Measurements from ENCODE around the gene PON2.

PON2 gene

DNA sequence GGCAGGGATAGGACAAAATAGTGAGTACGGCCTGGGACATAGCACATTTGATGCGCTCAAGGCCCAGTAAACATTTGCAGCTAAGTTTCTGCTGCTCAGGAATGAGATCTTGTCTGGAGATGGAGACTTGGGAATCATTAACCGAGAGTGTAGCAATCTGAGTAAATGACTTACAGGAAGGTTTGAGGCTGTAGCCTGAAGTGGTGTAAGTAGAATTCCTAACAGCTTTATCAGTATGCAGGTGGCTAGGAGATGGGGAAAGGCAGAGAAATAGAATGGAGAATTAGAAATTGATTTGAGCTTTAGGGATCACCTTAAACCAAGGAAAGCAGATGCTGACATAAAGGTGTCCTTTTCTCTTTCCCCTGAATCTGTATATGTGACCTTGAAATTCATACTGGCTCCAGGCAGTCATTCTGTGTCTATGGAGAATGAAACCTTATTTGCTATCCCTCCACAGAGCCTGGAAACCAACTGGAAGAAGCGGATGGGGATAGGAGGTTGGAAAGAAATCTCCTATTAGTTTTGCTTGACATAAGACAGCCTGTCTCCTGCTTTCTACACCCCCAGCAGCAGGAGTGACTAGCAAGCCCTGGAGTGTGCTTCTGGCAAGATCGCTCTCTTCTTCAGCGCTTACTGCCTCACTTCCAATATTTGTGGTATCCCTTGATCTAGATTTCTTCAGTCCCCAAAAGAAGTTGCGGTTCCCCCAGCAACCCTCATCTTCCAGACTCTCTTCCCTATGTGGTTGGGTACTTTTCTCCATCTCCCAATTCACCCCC is 6.4 kb upstream of the PON2 start:
- DNase-seq: no peak

DNA sequence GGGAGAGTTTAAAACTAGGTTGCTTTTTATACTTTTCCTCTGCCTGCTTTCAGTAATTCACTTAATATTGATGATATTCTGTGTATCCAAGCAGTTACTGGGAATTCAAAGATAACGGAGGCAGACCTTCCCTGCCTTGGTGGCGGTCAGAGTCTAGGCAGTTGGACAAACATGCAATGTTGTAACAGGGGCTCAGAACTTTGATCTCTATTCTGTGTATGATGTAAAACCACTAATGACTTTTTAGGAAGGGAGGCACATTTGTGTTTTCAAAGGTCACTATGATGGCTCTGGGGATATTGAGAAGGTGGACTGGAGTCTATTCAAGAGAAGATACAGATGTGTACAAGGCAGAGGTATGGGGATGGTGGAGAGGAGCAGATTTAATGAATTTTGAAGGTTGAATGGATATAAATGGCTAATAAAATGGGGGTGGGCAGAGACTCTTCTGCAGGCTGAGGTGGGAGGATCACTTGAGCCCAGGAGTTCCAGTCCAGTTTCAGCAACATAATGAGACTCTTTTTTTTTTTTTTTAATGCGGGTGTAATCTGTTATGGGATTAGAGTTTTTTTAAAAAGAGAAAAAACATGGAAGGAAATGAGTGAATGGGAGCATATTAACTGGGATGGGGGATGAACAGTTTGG is 5.7 kb upstream of the PON2 start:
- no peak for DNase-seq

DNA sequence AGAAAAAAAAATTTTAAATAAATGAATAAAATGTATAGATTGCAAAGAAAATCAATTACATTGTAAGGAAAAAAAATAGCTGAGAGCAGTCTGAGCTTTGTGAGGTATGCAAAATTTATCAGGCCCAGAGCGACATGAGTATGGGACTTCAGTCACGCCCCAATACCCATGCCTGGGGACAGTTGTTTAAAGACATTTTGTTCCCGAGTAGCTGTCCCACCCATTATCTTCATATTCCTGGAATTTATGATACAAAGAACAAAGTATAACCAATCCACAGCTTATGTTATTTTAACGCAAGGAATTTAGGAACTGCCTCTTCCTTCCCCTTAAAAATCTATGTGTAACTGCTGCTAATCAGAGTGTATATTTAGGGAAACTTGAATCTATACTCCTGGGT is 1.6 kb upstream of the PON2 start:
- DNase-seq: no peak

DNA sequence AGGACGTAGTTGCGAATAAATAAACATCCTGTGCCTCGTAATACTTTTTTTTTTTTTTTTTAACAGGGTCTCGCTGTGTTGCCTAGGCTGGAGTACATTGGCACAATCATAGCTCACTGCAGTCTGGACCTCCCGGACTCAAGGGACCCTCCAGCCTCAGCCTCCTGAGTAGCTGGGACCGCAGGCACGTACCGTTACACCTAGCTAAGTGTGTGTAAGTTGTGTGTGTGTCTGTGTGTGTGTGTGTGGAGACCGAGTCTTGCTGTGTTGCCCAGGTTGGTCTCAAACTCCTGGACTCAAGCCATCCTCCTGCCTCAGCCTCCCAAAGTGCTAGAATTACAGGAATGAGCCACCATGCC is 573 bp upstream of the PON2 start:
- DNase-seq: no peak

DNA sequence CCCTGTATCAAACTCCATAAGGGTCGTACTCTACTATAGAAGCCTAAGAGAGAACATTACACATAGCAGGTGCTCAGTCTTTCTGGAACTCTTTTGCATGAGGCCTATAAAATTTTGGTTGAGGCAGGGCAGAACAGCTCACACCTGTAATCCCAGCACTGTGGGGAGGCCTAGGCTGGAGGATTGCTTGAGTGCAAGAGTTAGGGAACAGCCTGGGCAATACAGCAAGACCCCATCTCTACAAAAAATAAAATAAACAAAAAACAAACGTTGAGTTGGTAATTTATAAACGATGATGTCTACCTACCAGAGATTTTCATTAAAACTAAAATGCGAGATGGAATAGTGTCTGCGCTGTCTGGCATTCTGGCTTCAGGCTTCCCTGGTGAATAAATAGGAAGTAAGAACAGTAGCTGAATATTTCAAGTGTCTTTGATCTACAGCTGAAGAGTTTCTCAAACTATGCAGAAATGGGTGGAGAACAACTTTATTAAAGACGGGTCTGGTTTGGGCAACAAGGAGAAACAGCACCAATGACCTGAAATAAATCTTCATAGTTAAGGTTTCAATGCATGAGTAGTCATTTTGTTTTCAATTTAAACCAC is 774 bp downstream of the PON2 start:
- peak; percentile 44 for DNase-seq

DNA sequence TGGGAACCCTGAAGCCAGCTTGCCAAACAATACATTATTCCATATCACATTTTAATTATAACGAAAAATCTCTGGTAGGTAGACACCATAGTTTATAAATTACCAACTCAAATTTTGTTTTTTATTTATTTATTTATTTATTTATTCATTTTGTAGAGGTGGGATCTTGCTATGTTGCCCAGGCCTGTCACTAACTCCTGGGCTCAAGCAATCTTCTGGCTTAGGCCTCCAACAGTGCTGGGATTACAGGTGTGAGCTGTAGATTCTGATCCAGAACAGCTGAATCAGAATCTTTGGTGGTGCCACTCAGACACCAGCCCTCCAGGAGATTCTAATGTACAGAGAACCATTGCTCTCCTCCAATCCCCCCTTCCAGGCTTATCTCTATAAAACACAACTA is 1.7 kb downstream of the PON2 start:
- DNase-seq: no peak

DNA sequence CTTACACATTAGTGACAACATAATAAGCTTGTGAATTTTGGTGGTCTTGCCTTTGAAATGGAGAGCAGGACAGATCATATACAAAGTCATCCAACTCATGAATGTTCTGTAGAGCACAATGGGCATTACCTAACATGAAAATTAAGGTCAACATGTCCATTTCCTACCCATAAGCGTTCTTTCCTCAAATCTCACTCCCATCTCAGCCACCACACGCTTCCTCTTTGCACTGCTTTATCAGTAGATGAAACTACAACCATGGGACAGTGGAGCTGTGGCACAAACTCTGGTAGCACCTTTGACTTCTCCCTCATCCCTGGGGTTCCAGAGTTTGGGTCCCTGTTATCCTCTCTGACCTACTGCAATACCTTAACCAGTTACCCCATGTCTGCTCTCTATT is 2.2 kb downstream of the PON2 start:
- no peak for DNase-seq

DNA sequence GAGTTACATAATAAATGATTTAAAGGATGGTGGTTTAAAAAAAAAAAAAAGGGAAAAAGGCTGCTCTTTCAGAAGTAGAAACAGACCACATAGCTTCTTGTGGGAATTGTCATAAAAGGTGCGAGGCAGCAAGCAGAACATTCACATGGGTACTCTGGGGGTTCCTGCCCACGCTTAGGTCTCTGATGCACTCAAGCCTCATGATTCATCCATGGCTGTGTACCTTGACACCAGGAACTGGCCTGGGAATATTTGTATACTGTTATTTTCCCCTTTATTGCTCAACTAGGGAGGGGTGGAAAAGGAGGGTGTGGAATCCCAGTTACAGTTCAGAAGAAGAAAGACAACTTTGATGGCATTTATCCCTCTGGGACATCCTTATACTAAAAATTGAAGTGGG is 4.0 kb downstream of the PON2 start:
- DNase-seq: peak; percentile 46

DNA sequence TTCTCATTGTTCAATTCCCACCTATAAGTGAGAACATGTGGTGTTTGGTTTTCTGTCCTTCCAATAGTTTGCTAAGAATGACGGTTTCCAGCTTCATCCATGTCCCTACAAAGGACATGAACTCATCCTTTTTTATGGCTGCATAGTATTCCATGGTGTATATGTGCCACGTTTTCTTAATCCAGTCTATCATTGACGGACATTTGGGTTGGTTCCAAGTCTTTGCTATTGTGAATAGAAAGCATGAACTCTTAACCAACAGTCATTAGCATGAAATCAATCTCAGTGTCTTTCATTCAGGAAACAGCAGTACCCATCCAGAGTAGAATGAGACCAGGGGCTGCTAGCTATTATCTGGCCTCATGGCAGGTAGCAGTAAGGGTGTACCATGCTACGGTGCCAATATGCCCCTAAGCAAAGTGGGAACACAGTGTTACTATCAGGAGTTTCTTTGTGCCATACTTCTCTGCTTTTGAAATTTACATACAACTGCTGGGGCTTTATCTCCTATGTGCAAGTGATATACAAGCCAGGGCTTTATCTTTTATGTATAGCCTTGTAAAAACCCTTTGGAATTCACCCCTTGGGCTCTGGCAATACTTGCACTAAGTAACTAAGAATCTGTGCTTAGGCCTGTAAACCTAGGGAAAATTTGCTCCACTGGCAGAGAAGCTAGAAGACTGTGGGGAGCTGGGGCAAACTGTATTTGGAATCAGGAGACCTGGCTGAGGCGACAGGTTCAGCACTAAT is 5.4 kb downstream of the PON2 start:
- no peak for DNase-seq

DNA sequence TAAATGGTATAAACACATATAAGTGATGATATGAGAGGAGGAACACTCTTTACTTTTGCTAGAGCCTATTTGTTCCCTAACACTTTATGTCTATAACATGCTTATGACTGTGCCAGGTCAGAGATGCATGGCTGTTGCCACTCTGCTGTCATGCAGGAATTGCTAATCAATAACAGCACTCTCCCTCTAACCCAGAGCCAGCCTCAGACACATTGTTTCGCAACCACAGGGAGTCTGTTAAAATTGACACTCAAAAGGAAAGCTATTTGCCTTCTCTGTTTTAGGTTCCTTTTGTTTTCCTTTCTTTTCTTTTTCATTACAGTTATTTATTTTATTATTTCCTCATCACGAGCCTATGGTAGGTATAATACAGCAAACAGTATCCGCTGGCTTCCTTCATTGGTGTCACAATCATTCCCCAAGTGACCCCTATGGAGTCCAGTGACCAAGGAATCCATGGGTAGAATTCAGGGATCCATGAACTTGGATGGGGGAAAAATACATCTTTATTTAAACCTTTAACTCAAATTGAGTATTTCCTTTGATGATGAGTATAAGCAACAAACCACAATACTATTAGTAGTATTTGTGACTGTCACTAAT is 6.8 kb downstream of the PON2 start:
- DNase-seq: no peak

DNA sequence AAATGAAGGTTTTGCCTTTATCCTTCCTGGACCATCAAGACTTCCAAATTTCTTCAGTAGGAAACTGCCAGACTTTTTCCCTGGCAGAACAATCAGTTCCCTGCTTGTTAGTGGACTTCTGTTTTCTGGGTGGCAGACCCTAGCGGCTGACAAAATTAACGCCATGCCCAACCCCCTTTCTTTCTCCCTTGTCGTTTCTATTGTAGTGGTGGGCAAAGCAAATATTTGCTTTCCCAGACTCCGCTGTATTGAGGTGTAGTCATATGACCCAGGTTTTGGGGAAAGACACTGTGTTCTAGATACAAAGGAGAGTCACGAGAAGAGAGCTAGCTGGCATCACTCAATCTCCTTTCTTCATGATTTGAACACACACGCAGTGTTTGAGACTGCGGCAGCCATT is 7.7 kb downstream of the PON2 start:
- no peak for DNase-seq

DNA sequence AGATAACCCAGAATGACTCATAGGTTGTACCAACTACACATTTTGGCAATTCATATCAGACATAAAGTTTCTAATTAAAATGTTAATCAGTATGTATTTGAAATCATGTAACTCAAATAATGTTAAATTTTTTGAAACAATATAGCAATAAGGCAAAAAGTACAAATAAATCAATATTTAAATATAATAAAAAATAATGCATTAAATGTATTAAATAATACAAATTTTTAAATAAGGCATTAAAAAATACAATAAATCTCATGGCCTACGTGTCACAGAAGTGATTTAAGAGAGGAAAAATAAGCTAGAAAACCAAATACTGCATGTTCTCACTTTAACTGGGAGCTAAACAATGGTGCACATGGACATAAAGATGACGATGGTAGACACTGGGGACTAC is 9.1 kb downstream of the PON2 start:
- DNase-seq: no peak

DNA sequence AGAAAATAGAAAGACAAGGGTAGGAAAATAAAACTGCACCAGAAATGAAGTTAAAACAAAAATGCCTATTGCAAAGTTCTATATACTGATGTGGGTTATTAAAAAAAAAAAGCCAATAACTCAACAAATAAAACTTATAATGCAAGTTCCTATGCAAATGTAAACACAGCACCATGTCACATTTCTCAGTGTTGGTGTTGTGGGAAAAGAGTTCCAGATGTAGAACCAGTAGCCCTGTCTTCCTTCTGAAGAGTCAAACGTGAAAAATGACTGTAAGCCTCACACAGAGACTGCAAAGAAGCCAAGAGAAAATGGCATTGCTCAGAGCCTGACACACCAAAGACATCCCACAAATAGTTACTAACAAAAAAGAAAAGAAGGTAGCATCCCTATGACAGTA is 10.1 kb downstream of the PON2 start:
- no peak for DNase-seq

DNA sequence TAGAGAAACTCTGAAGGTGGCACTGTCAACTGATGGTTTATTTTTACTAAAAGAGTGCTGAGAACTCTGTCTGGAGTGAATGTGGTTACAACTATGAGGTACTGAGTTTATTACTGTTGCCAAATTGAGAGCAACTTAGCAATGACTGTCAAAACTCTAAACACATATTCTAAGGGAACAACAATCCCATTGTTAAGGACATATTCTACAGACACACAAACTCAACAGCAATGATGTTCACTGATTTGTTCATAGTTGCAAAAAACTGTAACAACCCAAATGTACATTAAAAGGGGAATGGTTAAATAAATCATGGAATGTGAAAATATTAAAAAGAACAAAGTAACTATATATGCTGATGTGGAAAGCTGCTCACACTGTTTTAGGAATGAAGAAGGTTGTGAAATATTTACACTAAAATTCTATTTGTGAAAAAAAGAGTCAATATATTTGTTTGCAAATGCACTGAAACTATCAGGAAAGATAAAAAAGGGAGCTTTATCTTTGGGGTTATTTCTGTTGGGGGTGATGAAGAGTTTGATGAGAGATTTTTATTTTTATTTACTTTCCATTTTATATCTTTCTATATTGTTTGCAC is 12.9 kb downstream of the PON2 start:
- no peak for DNase-seq

DNA sequence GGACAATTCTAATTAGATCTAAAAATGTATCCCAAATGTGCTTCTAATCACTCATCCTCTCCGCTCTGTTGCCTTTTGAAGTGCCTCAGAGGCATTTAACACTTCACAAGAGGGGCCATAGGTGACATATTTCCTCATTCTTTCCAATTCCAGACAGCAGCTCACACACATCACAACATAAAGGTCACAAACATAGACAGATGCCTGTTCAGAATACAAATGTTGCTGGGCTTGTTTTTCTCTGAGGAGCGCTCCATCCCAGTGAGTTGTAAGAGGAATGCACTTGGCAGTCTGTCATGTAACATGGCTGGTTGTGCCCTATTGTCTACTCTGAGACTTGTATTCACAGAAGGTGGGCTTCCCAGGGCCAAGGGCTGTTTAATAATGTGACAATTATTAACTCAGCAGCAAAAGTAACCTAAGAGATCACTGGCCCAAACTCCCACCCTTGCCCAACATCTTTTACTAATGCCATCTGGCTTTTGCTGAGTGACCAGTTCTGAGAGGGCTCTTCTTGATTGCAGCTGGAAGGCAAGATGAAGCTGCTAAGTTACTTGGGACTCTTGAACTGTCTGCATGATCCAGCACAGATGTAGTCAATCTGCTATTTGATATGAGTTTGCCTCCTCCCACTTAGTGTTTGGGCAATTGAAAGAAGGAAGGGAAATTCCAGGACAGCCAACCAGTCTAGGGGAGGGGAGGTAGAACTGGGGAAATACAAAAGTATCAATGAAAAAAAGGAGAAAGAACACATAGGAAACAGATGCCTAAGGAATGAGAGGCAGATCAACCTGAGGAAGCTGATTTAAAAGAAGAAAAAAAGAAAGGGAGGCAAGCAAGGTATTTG is 13.6 kb downstream of the PON2 start:
- peak; percentile 92 for DNase-seq

DNA sequence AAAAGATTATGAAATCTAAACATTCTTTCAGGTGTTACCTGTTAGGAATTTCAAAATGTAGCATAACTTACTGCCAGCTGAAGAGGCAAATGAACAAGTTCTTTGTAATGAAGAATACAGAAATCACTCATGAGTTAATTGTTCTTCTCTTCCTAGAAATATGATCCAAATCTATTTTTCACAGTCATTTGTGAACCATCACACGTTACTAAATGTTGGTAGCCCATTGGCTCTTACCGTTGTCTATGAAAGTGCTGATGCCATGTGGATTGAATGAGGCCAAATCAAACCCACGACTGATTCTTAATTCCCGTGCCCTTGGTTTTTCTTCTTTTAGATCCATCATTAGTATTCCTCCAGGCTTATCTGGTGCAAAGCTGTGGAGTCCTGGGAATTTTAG is 22.8 kb downstream of the PON2 start:
- no peak for DNase-seq

DNA sequence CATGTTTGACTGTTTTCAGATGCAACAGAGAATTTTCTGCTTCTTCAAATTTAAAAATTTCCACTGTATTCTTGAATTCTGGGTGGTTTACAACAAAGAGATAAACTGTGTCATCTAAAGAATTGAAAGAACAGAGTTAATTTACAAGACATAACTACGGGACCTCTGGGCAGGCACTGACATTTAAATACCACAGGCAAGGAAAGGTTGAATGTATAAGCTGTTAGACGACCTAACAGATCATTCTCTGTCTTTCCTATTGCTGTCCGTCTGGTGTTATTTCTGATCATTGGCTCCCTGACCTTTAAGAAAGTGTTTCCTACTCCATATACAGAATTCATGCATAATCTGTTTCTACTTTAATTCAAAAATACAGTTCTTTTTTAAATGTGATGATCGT is 23.2 kb downstream of the PON2 start:
- no peak for DNase-seq

DNA sequence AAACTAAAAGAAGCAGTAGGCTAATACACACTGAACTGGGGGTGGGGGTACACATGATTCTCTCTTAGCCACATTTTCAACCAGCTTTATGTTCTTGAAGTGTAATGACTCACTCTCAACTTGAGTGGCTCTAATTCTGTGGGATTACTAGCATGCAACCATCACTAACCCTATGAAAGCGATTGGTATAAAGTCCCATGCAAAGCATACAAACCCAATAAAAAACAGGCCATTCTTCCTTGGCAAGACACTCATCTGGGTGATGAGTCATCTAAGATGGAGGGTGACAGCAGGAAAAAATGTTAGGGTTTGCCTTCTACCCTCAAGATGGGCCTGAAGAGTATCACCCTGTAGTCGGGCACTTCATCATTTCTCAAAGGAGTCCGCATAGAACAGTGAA is 23.8 kb downstream of the PON2 start:
- DNase-seq: peak; percentile 75

DNA sequence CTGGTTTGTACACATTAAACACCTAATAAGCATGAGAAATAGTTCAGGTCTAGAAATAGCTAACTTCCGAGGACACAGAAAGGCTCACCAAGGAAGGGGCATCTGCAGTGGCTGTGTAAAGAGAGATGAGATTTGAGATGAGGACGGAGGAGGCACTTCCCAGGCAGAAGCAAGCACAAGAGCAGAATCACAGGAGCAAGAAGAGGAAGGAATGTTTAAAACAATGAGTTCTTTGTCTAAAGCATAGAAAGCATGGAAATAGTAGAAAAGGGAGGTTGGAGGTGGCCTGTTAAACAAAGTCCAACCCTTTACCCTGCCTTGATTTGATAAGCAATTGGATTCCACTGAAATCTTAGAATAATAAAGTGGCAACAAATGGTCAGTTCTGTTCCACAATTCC is 27.1 kb downstream of the PON2 start:
- DNase-seq: no peak

DNA sequence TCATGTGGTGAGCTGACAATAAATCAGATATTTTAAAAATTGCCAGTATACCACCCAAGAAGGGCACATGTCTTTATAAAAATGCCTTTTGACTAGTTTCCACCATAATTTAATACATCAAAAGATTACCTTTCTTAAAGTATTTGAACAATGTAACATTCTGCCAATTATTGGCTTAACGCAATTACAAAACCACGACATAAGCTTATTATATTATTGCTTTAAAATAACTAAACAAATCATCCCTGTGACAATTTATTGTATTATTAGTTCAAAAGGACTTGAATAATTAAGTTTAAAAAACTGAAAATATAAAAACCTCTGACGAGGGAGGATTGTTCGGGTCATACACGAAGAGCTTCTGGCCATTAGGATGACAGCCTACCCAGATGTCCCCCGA is 29.0 kb downstream of the PON2 start:
- no peak for DNase-seq

DNA sequence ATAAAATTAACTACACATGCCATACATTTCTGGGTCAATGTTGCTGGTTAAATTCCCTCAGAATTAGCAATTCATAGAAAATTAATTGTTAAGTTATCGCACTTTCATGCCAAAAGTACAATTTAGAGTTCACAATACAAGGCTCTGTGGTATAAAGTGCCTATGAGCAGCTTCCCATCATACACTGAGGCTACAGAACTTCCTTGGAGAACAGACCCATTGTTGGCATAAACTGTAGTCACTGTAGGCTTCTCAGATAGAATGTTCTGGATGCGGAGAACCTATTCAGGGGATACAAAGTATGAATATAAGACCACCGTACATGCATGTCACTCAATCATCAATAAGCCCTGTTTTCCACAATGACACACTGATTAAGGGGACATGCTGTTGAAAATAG is 29.6 kb downstream of the PON2 start:
- DNase-seq: no peak

DNA sequence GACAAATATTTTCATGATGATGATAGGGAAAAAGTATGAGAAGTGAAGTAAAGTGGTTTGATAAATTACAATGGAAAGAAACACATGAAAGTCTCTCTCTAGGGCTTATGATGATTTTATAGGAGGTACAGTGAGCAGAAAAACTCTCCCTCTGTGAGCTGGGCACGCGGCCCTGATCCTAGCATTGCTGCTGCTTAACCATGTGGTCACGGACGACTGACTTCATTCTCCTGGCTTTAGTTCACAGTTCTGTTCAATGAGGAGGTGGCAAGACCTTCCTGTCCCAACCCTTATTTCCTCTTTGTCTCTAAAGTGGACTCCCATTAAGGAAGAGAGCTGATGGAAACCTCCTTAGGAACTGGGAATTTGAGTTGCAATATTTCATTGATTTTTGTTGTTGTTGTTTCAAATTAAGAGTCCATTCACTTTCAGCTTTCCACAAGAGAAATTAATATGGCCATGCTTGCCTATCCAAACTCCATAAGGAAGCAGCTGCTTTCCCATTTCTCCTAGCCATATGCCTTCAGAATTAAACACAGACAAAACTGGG is 30.4 kb downstream of the PON2 start:
- DNase-seq: no peak
